Stimulated activated naive CD4-positive, alpha-beta T cell treated with Interleukin-2 at 50 U/mL for 16 hours (primary cell): Measurements from ENCODE around the gene SPPL2C.
"Not testable (repeated sequence)": the region's sequence is repeated elsewhere in the genome, so short reads cannot be mapped to it uniquely, and the experiment has no call there.

ENCODE experiments used
- DNase-seq: peaks from one replicate; lab custom pipeline; 2025; lab: John Stamatoyannopoulos, UW

SPPL2C gene

GRCh38 chr17:45850468-45850867 lies 5.8 kb downstream of the SPPL2C start:
- no peak for DNase-seq

- DNase-seq: no peak
Measured at GRCh38 chr17:45851022-45851421, 6.3 kb downstream of the SPPL2C start.

- no peak for DNase-seq
Measured at GRCh38 chr17:45851464-45851863, 6.8 kb downstream of the SPPL2C start.

- no peak for DNase-seq
Measured at GRCh38 chr17:45851873-45852272, 7.2 kb downstream of the SPPL2C start.

- peak; percentile 41 for DNase-seq
Measured at GRCh38 chr17:45852535-45853297, 8.0 kb downstream of the SPPL2C start.

- no peak for DNase-seq
Measured at GRCh38 chr17:45854209-45854608, 9.5 kb downstream of the SPPL2C start.

- DNase-seq: no peak
Measured at GRCh38 chr17:45855691-45856336, 11.1 kb downstream of the SPPL2C start.

- DNase-seq: no peak
Measured at GRCh38 chr17:45857977-45858708, 13.5 kb downstream of the SPPL2C start.

GRCh38 chr17:45861165-45861564 lies 16.5 kb downstream of the SPPL2C start:
- DNase-seq: no peak

GRCh38 chr17:45862127-45862526 lies 17.4 kb downstream of the SPPL2C start:
- DNase-seq: not testable (repeated sequence)

GRCh38 chr17:45863857-45864654 lies 19.4 kb downstream of the SPPL2C start:
- no peak for DNase-seq

GRCh38 chr17:45867171-45867570 lies 22.5 kb downstream of the SPPL2C start:
- DNase-seq: no peak

GRCh38 chr17:45867702-45868101 lies 23.0 kb downstream of the SPPL2C start:
- no peak for DNase-seq

GRCh38 chr17:45868276-45868675 lies 23.6 kb downstream of the SPPL2C start:
- no peak for DNase-seq

GRCh38 chr17:45869676-45870341 lies 25.1 kb downstream of the SPPL2C start:
- DNase-seq: no peak

- DNase-seq: no peak
Measured at GRCh38 chr17:45870342-45870974, 25.8 kb downstream of the SPPL2C start.

- no peak for DNase-seq
Measured at GRCh38 chr17:45871718-45872117, 27.0 kb downstream of the SPPL2C start.

GRCh38 chr17:45873728-45874127 lies 29.0 kb downstream of the SPPL2C start:
- DNase-seq: peak; percentile 11

- no peak for DNase-seq
Measured at GRCh38 chr17:45874151-45874550, 29.5 kb downstream of the SPPL2C start.

GRCh38 chr17:45876539-45876938 lies 31.9 kb downstream of the SPPL2C start:
- no peak for DNase-seq

- DNase-seq: no peak
Measured at GRCh38 chr17:45877467-45877866, 32.8 kb downstream of the SPPL2C start.
